ENCODE measurements around the gene CELSR3. TPM values are rescaled to one million over a fixed set of nuclear protein-coding genes. Genes with fewer than 3 reads are reported as not detected.

The CELSR3 gene
- total RNA-seq, 1 donor: 1.7 TPM

- no peak for DNase-seq (ENCODE audit: low read depth)
- peak within 1 kb of the TSS; percentile 54 for H3K4me3 ChIP-seq (ENCODE audit: low read depth, low read length)
- TF ChIP-seq CTCF (IDR thresholded peaks at IDR 0.05; ENCODE audit: insufficient read depth, low read depth, low read length): no peak
Measured at GRCh38 chr3:48595075-48595525, 67.6 kb downstream of the CELSR3 start, which contains the start of gene COL7A1. TSS of gene COL7A1 (minus strand) at chr3:48595329. CDS start at chr3:48595159, 170 bp downstream.

- TF ChIP-seq CTCF (IDR thresholded peaks at IDR 0.05; ENCODE audit: insufficient read depth, low read depth, low read length): no peak
- peak overlapping the region; percentile 54 for H3K4me3 ChIP-seq (ENCODE audit: low read depth, low read length)
- DNase-seq (ENCODE audit: low read depth): peak; percentile 34
Measured at GRCh38 chr3:48594417-48595049, 68.2 kb downstream of the CELSR3 start.

- H3K4me3 ChIP-seq (ENCODE audit: low read depth, low read length): peak overlapping the region; percentile 54
- TF ChIP-seq CTCF (IDR thresholded peaks at IDR 0.05; ENCODE audit: insufficient read depth, low read depth, low read length): no peak
- no peak for DNase-seq (ENCODE audit: low read depth)
Measured at GRCh38 chr3:48593337-48593736, 69.3 kb downstream of the CELSR3 start.

DNA sequence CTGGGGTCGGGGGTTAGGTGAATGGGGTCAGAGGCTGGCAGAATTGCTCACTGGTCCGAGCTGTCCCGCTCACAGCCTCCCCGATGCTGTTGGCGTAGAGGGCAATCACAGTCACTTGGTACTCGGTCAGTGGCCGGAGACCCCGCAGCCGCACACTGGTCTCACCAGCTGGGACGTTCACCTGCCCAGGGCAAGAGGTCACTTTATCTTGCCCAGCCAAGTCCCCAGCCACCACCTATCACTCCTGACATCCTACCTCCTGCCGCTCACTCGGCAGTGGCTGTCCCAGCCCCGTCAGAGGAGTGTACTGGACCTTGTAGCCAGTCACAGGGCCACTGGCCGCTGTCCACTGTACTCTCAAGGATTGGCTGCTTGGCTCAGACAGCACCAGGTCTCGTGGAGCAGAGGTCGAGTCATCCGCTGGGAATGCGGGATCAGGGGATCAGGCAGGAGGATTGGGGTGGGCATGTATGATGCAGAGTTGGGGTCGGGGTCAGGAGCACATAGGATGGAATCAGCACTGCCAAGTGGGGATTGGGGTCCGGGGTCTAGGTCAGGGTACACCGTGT is 70.1 kb downstream of the CELSR3 start:
- no peak overlapping the region for H3K4me3 ChIP-seq (ENCODE audit: low read depth, low read length)
- no peak for DNase-seq (ENCODE audit: low read depth)
- TF ChIP-seq CTCF (IDR thresholded peaks at IDR 0.05; ENCODE audit: insufficient read depth, low read depth, low read length): no peak

GRCh38 chr3:48591886-48592518 is 70.7 kb downstream of the CELSR3 start:
- no peak for DNase-seq (ENCODE audit: low read depth)
- TF ChIP-seq CTCF (IDR thresholded peaks at IDR 0.05; ENCODE audit: insufficient read depth, low read depth, low read length): no peak
- H3K4me3 ChIP-seq (ENCODE audit: low read depth, low read length): no peak overlapping the region

GRCh38 chr3:48591436-48591835 is 71.2 kb downstream of the CELSR3 start:
- no peak for TF ChIP-seq CTCF (IDR thresholded peaks at IDR 0.05; ENCODE audit: insufficient read depth, low read depth, low read length)
- DNase-seq (ENCODE audit: low read depth): no peak
- H3K4me3 ChIP-seq (ENCODE audit: low read depth, low read length): no peak overlapping the region

Data from fibroblast of villous mesenchyme (primary cell).